Astrocyte (in vitro differentiated cells and primary cell): ENCODE measurements around the gene SPATA16.

Source experiments
- CTCF ChIP-seq: IDR thresholded peaks from 2 replicates; pipeline ENCODE4 v1.5.1; 2011; ENCODE audit warnings: low read depth, mild to moderate bottlenecking, inconsistent platforms, low read length, moderate library complexity; ENCODE audit not compliant: insufficient read depth
- EZH2 ChIP-seq: IDR thresholded peaks from 2 replicates; pipeline ENCODE4 v1.6.1; 2012; ENCODE audit warnings: mild to moderate bottlenecking, low read length, inconsistent platforms; ENCODE audit not compliant: insufficient read depth

- no peak for TF ChIP-seq CTCF
- TF ChIP-seq EZH2: no peak
Measured at GRCh38 chr3:172972067-172972466, 169.0 kb downstream of the SPATA16 start.
